ENCODE data around the gene MEFV.
A peak's percentile ranks its signal among the peaks of the same experiment; 100 is the strongest.

Gene MEFV

GRCh38 chr16:3268294-3268693 lies 11.9 kb upstream of the MEFV start:
- FAIRE-seq, result no peak

- no peak for FAIRE-seq
Observed at GRCh38 chr16:3266873-3267537, 10.6 kb upstream of the MEFV start.

GRCh38 chr16:3264137-3265036 lies 8.0 kb upstream of the MEFV start:
- peak; percentile 80 for FAIRE-seq

GRCh38 chr16:3262517-3262916 lies 6.1 kb upstream of the MEFV start:
- FAIRE-seq, result no peak

- FAIRE-seq, result no peak
Observed at GRCh38 chr16:3259836-3260235, 3.4 kb upstream of the MEFV start.

- FAIRE-seq, result no peak
Observed at GRCh38 chr16:3256866-3257465, 533 bp upstream of the MEFV start.

GRCh38 chr16:3254309-3254708 lies 2.1 kb downstream of the MEFV start:
- FAIRE-seq, result no peak

- no peak for FAIRE-seq
Observed at GRCh38 chr16:3252967-3253366, 3.5 kb downstream of the MEFV start.

- no peak for FAIRE-seq
Observed at GRCh38 chr16:3249451-3249850, 7.0 kb downstream of the MEFV start.

GRCh38 chr16:3249020-3249419 lies 7.4 kb downstream of the MEFV start:
- no peak for FAIRE-seq

- no peak for FAIRE-seq
Observed at GRCh38 chr16:3248596-3248995, 7.8 kb downstream of the MEFV start.

GRCh38 chr16:3246876-3247275 lies 9.6 kb downstream of the MEFV start:
- FAIRE-seq, result no peak

- FAIRE-seq, result no peak
Observed at GRCh38 chr16:3246002-3246401, 10.4 kb downstream of the MEFV start.

- FAIRE-seq, result no peak
Observed at GRCh38 chr16:3243882-3244281, 12.6 kb downstream of the MEFV start.

- no peak for FAIRE-seq
Observed at GRCh38 chr16:3242709-3243108, 13.7 kb downstream of the MEFV start.

- FAIRE-seq, result no peak
Observed at GRCh38 chr16:3241761-3242160, 14.7 kb downstream of the MEFV start.

GRCh38 chr16:3235856-3236669 lies 20.4 kb downstream of the MEFV start:
- no peak for FAIRE-seq

GRCh38 chr16:3234857-3235561 lies 21.4 kb downstream of the MEFV start, which contains the start of gene ZNF200:
Gene ZNF200 (minus strand): TSS chr16:3235158. CDS start chr16:3233755, 1,403 bp downstream.
- peak; percentile 39 for FAIRE-seq

- no peak for FAIRE-seq
Observed at GRCh38 chr16:3234543-3234856, 21.9 kb downstream of the MEFV start.

- no peak for FAIRE-seq
Observed at GRCh38 chr16:3223913-3224515, 32.4 kb downstream of the MEFV start.

GRCh38 chr16:3220839-3221238 lies 35.6 kb downstream of the MEFV start:
- FAIRE-seq, result no peak

- FAIRE-seq, result no peak
Observed at GRCh38 chr16:3216263-3216640, 40.2 kb downstream of the MEFV start.

Measured in endometrium (tissue), 2 donors.